HG03439 (cell line): ENCODE results near the gene PEMT.
"Not testable (repeated sequence)": the region's sequence is repeated elsewhere in the genome, so short reads cannot be mapped to it uniquely, and the experiment has no call there.

Source experiments
- ATAC-seq: cut with Tn5 transposase; IDR thresholded peaks from one replicate; pipeline ENCODE4 v1.9.1; 2021; ENCODE audit warnings: mild to moderate bottlenecking, moderate library complexity; ENCODE audit not compliant: unreplicated experiment

Gene PEMT

GRCh38 chr17:17465878-17466277 is 125.6 kb downstream of the PEMT start:
- ATAC-seq = not testable (repeated sequence)

DNA sequence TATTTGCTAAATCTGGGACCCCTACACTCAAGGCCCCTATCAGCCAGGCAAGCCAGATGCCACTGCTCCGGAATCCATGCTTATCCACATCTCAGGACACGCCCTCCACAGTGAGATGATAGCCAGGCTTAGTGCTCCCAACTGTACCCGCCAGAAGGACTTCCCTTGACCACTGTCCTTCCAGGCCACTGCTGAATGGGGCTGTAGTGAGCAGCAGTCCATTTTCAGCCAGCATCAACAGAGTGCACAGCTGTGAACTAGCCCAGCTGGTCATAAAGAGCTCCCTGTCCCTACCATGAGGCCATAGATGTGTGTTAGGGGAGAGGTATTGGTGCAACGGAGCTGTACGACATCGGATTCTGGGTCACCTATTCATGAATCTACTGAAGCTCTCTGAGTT is 127.7 kb downstream of the PEMT start:
- no peak for ATAC-seq

DNA sequence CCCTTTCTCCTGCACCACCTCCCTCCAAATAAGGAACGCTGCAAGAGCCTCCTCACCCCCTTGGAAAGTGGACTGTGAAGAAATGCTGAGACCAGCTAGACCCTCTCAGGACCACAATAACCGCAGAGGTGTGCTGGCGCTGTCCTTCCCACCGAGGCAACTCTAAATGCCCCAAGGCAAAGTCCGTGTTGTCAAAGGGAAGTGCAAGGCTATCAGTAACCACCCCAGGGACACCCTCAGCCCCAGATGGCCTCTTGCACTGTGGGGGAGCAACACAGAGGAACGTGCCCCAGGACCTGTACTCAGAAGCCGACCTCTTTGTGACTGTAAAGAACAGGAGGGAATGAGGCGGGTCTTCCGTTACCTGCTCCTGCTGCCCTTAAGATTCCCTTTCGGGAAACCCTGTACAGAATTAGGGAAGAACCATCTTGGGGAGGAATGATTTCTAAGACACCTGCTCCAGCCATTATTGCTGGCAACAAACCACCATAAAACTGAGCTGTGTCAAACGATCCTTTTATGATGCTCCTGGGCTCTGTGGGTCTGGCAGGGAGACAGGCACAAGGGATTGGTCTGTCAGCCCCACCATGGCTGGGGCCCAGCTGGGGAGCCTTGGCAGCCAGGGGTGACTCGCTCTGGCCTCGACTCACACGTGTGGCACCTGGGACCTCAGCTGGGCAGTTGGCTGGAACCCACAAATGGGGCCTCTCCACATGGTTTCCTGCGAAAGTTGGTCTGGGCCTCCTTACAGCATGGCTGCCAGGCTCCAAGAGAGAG is 129.3 kb downstream of the PEMT start:
- ATAC-seq = no peak

DNA sequence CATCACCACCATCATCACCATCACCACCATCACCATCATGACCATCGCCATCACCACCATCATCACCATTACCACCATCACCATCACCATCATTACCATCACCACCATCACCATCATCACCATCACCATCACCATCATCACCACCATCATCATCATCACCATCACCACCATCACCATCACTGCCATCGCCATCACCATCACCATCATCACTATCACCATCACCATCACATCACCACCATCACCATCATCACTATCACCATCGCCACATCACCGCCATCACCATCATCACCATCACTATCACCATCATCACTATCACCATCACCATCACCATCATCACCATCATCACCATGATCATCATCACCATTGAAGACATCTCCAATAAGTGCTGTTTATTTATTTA is 131.5 kb downstream of the PEMT start:
- ATAC-seq = no peak

DNA sequence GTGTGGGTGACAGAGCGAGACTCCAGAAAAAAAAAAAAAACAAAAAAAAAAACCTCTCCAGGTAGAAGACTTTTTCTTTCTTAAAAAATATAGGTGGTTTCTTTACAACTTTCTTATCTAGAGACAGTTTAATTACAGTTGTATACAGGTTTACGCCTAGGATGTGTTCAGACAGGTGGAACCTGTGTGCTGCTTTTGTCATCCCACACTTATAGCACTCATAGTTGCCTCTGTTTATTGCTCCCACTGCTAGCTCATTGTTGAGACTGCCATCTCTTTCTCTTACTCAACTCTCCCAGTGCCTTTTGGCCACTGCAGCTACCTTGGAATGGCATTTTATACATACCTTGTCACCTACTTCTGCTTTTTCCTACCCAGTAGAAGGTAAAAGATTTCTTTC is 133.8 kb downstream of the PEMT start:
- ATAC-seq = no peak

- no peak for ATAC-seq
Observed at GRCh38 chr17:17456251-17456650, 135.3 kb downstream of the PEMT start.
